ENCODE results near the gene ARID1B.

DNA sequence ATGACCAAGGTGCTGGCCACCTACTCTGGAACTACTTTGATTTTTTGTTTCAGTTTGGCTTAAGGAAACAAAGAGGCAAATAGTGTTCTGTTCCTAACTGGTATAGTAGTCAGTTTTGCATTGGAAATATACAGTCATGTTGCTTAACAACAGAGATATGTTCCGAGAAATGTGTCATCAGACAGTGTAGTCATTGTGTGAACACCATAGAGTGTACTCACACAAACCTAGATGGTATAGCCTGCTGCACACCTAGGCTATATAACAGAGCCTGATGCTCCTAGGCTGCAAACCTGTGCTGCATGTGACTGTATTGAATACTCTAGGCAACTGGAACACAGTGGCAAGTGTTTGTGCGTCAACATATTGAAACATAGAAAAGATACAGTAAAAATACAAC, 80.4 kb downstream of the ARID1B start:
- TF ChIP-seq CTCF (IDR thresholded peaks at IDR 0.05; ENCODE audit: low read length) (no peak), EZH2 (IDR thresholded peaks at IDR 0.05; ENCODE audit: borderline replicate concordance, low read length) (no peak)

All from OCI-LY1 (cell line).